Gastrocnemius medialis (tissue), 4 donors: Measurements from ENCODE around the gene TCF7L2. TPM values are rescaled to one million over a fixed set of nuclear protein-coding genes. Genes with fewer than 3 reads are reported as not detected.

Experiments
- ATAC-seq, 2 donors: fragments of 150-250 bp; one replicate each; pipeline ENCODE4 v1.9.1; 2016
- DNase-seq, 2 donors: peaks; one replicate each; pipeline ENCODE4 v3.0.0-alpha.2; 2019
- H3K27ac ChIP-seq, 4 donors: fragments of 200-600 bp; sonication (generic); 1 replicate in 1 of 4; 2 replicates in 3 of 4; pipeline ENCODE4 v1.5.1; 2016 to 2018; ENCODE audit warnings: mild to moderate bottlenecking in 2 of 4, moderate library complexity in 1 of 4
- H3K27me3 ChIP-seq, 3 donors: fragments of 200-600 bp; sonication (generic) in 2 of 3; 1 replicate in 1 of 3; 2 replicates in 2 of 3; pipeline versions ENCODE4 v1.5.1 to v1.6.0; 2016 to 2019; ENCODE audit warnings: mild to moderate bottlenecking in 1 of 3, moderate library complexity in 1 of 3
- H3K36me3 ChIP-seq, 2 donors: fragments of 200-600 bp; sonication (generic) in 1 of 2; one replicate each; pipeline ENCODE4 v1.5.1; 2017 to 2018
- H3K4me1 ChIP-seq, 2 donors: fragments of 200-600 bp; sonication (generic) in 1 of 2; one replicate each; pipeline ENCODE4 v1.5.1; 2016 to 2017; ENCODE audit warnings: mild to moderate bottlenecking in 2 of 2
- H3K4me3 ChIP-seq, 4 donors: fragments of 200-600 bp; sonication (generic) in 3 of 4; 1 replicate in 1 of 4; 2 replicates in 3 of 4; pipeline ENCODE4 v1.5.1; 2016 to 2019; ENCODE audit warnings: mild to moderate bottlenecking in 2 of 4
- H3K9me3 ChIP-seq, 3 donors: fragments of 200-600 bp; sonication (generic) in 2 of 3; 1 replicate in 1 of 3; 2 replicates in 2 of 3; pipeline ENCODE4 v1.5.1; 2016 to 2019
- CTCF ChIP-seq, 5 experiments: fragments of 450-650 bp in 3 of 5; fragments of 200-600 bp in 2 of 5; sonication (generic) in 2 of 5; IDR thresholded peaks in 4 of 5; conservative IDR thresholded peaks in 1 of 5; 1 replicate in 4 of 5; 2 replicates in 1 of 5; pipeline ENCODE4 v1.5.1; 2016 to 2019; ENCODE audit warnings: antibody characterized with exemption in 5 of 5, mild to moderate bottlenecking in 3 of 5, moderate library complexity in 3 of 5
- POLR2A ChIP-seq, 2 donors: fragments of 450-650 bp; IDR thresholded peaks; one replicate each; pipeline ENCODE4 v1.6.1; 2017; ENCODE audit warnings: antibody characterized with exemption in 2 of 2, mild to moderate bottlenecking in 2 of 2, moderate library complexity in 2 of 2
- in situ Hi-C, 4 donors: fragments of 200-750 bp; cut with MboI; loops; one replicate each; pipeline versions ENCODE4 v1.15.0 to v1.8.0; 2017; ENCODE audit warnings: low sequenced_read_pairs in 4 of 4
- intact Hi-C: fragments of 100-400 bp; cut with DNase I; formaldehyde crosslinking; loops from one replicate; pipeline ENCODE4 v1.15.1; 2023; ENCODE audit warnings: low total_unique reads
- total RNA-seq, 4 donors: library from RNA; depleted of rRNA; stranded (reverse); fragments of >200 nt; gene quantifications; one replicate each; pipeline versions ENCODE4 v1.1.0 to v1.2.3, GENCODE V29; 2016

TCF7L2 gene
- total RNA-seq, 4 donors from 2014 or later: 4.6 to 5.1 (median 5.0) TPM

- intact Hi-C loops: no loop called here
- ATAC-seq (no peak), DNase-seq (no peak)
- Histone ChIP-seq H3K9me3 (no peaks in the 10 kb centered on the region), H3K27me3 (no peaks in the 10 kb centered on the region), H3K27ac (no peak overlapping the region), H3K4me1 (peaks cover 3 to 5% of the 10 kb centered on the region in 2 donors), H3K4me3 (no peak overlapping the region), H3K36me3 (no peaks in the 10 kb centered on the region)
- TF ChIP-seq CTCF (IDR thresholded peaks at IDR 0.05 in 4 of 5, conservative IDR thresholded peaks at IDR 0.05 in 1 of 5): no peak
- TF ChIP-seq POLR2A (IDR thresholded peaks at IDR 0.05): no peak
- in situ Hi-C loops: no loop called here
Observed at GRCh38 chr10:113033991-113034390, 83.9 kb downstream of the TCF7L2 start.

- Histone ChIP-seq H3K36me3 (no peaks in the 10 kb centered on the region), H3K9me3 (no peaks in the 10 kb centered on the region), H3K4me3 (no peak overlapping the region), H3K27ac (no peak overlapping the region), H3K4me1 (peaks cover 0 to 2% of the 10 kb centered on the region in 2 donors), H3K27me3 (no peaks in the 10 kb centered on the region)
- DNase-seq (no peak), ATAC-seq (no peak)
- in situ Hi-C loops (no loop called here), intact Hi-C loops (no loop called here)
- TF ChIP-seq POLR2A (IDR thresholded peaks at IDR 0.05) (no peak), CTCF (IDR thresholded peaks at IDR 0.05 in 4 of 5, conservative IDR thresholded peaks at IDR 0.05 in 1 of 5) (no peak)
Observed at GRCh38 chr10:113035732-113036312, 85.8 kb downstream of the TCF7L2 start.

- H3K4me1 ChIP-seq: peaks cover 2 to 7% of the 10 kb centered on the region in 2 donors
- intact Hi-C loops (no loop called here), in situ Hi-C loops (no loop called here)
- no peaks in the 10 kb centered on the region for H3K9me3 ChIP-seq
- H3K27ac ChIP-seq: no peak overlapping the region
- no peaks in the 10 kb centered on the region for H3K36me3 ChIP-seq
- no peak for TF ChIP-seq POLR2A (IDR thresholded peaks at IDR 0.05)
- TF ChIP-seq CTCF (IDR thresholded peaks at IDR 0.05 in 4 of 5, conservative IDR thresholded peaks at IDR 0.05 in 1 of 5): no peak
- no peaks in the 10 kb centered on the region for H3K27me3 ChIP-seq
- DNase-seq: no peak
- H3K4me3 ChIP-seq: no peak overlapping the region
- no peak for ATAC-seq
Observed at GRCh38 chr10:113036619-113037018, 86.6 kb downstream of the TCF7L2 start.

- H3K4me1 ChIP-seq: peaks cover 2 to 13% of the 10 kb centered on the region in 2 donors
- DNase-seq (no peak), ATAC-seq (no peak)
- H3K9me3 ChIP-seq: no peaks in the 10 kb centered on the region
- H3K4me3 ChIP-seq: no peak overlapping the region
- no peak for TF ChIP-seq CTCF (IDR thresholded peaks at IDR 0.05 in 4 of 5, conservative IDR thresholded peaks at IDR 0.05 in 1 of 5)
- no peak for TF ChIP-seq POLR2A (IDR thresholded peaks at IDR 0.05)
- no peaks in the 10 kb centered on the region for H3K27me3 ChIP-seq
- H3K27ac ChIP-seq: no peak overlapping the region
- intact Hi-C loops: no loop called here
- in situ Hi-C loops: no loop called here
- no peaks in the 10 kb centered on the region for H3K36me3 ChIP-seq
Observed at GRCh38 chr10:113037218-113037617, 87.2 kb downstream of the TCF7L2 start.

- Histone ChIP-seq H3K4me3 (no peak overlapping the region), H3K27me3 (no peaks in the 10 kb centered on the region), H3K4me1 (peaks cover 2 to 14% of the 10 kb centered on the region in 2 donors), H3K36me3 (no peaks in the 10 kb centered on the region), H3K9me3 (no peaks in the 10 kb centered on the region), H3K27ac (no peak overlapping the region)
- intact Hi-C loops (no loop called here), in situ Hi-C loops (no loop called here)
- DNase-seq: no peak
- no peak for ATAC-seq
- TF ChIP-seq POLR2A (IDR thresholded peaks at IDR 0.05) (no peak), CTCF (IDR thresholded peaks at IDR 0.05 in 4 of 5, conservative IDR thresholded peaks at IDR 0.05 in 1 of 5) (no peak)
Observed at GRCh38 chr10:113038183-113038582, 88.1 kb downstream of the TCF7L2 start.
